SH-SY5Y (cell line): ENCODE data around the gene SQSTM1.

Source experiments
- GATA2 ChIP-seq: IDR thresholded peaks from 2 replicates; pipeline ENCODE4 v1.6.1; 2011; ENCODE audit warnings: mild to moderate bottlenecking, low read depth, low read length
- GATA3 ChIP-seq: IDR thresholded peaks from 2 replicates; pipeline ENCODE4 v1.6.1; 2011; ENCODE audit warnings: low read depth, mild to moderate bottlenecking, low read length, moderate library complexity

GRCh38 chr5:179868541-179868940, 47.8 kb downstream of the SQSTM1 start:
- no peak for TF ChIP-seq GATA2
- TF ChIP-seq GATA3 = no peak
